GM18508 (cell line): Measurements from ENCODE around the gene SLC50A1.

ENCODE experiments used
- ATAC-seq: cut with Tn5 transposase; IDR thresholded peaks from one replicate; pipeline ENCODE4 v1.9.1; 2021; ENCODE audit warnings: moderate number of reproducible peaks; ENCODE audit not compliant: insufficient read depth, unreplicated experiment

The SLC50A1 gene

DNA sequence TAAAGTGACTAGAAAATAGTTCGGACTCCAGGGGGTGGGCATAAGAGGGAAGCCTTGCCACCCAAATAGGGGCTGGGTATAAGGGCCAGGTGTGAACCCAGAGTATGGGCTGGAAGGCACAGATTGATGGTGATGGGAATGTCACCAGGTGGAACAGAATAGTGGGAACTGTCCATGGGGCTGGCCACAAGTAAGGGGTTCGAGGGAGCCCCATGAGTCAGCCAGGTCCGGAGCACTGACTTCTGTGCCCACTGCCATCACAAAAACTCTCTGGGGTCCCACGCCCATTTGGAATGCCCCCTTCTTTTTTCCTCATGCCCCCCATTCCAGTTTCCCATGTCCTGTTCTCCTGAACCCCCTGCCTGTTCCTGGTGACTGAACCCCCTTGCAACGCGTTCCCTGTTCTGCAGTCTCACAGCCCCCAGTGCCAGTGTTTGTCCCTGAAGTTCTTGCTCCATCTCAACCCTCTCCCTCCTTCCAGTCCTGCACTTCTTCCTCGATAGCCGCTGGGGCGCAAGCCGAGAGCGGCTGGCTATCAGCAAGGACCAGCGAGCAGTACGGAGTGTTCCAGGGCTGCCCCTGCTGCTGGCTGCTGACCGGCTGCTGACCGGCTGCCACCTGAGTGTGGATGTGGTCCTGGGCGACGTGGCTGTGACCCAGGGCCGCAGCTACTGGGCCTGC, 45.9 kb downstream of the SLC50A1 start:
- no peak for ATAC-seq

DNA sequence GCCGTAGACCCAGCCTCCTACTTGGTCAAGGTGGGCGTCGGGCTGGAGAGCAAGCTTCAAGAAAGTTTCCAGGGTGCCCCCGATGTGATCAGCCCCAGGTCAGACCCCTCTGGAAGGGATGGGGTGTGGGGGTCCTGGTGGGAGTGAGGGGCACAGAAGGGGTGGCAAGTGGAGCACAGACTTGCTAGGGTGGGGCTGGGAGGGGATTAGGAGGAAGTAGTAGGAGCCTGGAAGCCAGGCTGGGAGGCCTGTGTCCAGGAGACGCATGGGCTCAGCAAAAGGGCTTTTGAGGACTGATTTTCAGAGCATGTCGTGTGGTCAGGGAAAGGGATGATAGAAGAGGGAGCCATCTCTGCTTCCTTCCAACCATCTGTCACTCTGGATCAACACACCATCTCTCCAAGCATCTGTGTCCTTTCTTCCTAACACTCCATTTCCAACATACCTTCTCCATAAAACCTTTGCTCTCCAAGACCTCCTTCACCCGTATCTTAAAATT, 46.4 kb downstream of the SLC50A1 start:
- no peak for ATAC-seq

DNA sequence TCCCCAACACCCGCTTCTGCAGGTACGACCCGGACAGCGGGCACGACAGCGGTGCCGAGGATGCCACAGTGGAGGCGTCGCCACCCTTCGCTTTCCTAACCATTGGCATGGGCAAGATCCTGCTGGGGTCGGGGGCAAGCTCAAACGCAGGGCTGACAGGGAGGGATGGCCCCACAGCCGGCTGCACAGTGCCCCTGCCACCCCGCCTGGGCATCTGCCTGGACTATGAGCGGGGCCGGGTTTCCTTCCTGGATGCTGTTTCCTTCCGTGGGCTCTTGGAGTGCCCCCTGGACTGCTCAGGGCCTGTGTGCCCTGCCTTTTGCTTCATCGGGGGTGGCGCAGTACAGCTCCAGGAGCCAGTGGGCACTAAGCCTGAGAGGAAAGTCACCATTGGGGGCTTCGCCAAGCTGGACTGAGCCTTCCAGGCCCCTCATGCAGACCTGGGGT, 48.1 kb downstream of the SLC50A1 start:
- no peak for ATAC-seq

DNA sequence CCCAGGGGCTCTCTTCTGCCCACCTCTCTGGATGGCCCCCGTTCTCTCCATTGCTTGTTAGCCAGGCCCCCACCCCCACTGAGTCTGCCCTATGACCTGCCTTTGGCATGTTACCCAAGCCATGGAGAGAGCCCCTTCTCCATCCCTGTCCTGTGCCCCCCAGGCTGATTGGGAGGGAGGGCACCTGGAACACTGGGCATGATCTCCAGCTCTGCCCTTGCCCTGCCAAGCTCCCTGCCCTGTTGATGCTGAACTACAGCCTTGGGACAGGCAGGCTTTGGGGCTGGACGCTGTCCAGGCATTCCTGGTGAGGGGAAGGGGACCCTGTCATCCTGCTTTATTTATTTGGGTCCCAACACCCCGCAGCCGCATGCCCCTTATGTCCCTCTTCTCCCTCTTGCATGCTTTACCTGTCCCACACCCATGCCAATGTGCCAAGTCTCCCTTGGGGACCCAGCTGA, 48.7 kb downstream of the SLC50A1 start:
- ATAC-seq, result no peak

DNA sequence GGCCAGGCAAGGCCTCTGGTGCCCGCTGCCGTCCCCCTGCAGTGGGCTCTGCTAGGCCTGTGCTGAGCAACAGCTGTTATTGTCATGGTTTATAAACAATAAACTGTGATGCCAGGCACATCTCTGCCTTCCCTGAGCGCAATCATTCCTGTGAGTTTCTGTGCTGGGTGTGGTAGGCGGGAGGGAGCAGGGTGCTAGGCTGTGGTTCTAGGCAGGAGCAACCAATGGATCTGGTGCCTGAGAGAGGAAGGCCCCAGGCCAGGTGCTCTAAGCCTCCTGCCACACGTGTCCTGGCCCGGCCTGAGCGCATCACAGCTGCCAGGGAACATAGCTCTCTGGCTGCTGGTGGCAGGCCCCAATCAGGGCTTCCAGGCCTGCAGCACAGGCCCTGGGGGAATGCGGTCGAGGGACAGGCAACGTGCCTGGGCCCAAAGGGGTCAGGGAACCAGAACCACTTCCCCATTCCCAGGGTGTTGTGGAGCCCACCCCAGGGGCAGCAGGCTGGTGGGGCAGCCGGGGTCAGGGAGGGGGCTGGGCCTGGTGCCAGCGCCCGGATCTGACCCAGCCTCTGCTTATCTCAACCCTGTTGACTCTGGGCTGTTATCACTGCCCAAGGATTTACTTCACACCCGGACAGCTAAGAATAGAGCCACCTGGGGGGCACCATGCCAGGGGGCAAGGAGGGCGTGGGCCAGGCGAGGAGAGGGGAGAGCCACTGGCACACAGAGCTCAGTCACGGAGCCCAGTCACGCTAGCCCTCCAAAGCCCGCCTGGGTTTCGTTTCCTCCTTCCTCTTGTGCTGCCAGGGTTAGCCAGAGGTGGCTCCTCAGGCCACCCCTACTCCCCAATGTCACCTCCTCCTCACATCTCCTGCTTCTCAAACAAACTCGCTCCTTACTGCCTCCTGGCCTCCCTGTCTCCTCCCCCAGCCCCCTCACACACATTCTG, 49.5 kb downstream of the SLC50A1 start:
- no peak for ATAC-seq

DNA sequence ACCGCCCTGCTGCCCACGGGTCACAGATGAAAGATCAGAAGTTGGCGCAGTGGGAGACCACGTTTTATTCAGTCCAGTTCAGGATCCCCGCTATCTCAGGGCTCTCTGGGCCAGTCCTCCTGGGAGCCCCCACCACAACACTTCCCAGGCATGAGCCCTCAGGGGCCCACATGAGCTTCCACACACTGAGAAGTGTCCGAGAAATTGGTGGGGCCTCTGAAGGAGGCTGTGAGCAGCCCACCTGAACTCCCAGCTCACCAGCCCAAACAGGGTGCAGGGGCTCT, 50.1 kb downstream of the SLC50A1 start:
- ATAC-seq, result no peak

- ATAC-seq, result no peak
These were observed 50.6 kb downstream of the SLC50A1 start for GRCh38 chr1:155186067-155186793.

DNA sequence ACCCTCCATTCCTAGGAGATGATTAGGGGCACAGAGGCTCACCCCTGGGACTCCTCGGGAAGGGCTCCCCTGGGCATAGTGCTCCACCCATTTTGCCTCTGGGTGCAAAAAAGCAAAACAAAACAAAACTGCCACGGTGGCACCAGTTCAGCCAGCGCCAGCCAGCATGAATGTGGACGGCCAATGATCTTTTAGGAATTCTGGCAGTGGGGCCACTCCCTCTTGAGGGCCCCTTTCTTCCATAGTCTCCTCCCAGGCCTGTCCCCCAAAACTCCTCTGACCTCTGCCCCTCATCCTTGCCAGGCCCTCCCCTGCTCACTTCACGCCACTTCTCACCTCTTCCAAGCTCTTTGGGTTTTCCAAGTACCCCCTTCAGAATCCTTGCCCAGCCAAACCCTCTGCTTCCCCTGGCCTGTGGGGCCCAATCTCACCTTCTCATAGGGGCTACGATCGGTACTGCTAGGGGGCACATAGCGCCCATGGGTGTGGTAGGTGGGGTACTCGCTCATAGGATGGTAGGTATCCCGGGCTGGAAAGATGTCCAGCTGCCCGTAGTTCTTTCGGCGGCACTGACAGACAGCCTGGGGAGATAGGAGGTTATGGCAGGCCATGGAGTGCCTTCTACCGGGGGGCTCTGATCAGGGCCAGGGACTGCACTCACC, 51.3 kb downstream of the SLC50A1 start:
- no peak for ATAC-seq

DNA sequence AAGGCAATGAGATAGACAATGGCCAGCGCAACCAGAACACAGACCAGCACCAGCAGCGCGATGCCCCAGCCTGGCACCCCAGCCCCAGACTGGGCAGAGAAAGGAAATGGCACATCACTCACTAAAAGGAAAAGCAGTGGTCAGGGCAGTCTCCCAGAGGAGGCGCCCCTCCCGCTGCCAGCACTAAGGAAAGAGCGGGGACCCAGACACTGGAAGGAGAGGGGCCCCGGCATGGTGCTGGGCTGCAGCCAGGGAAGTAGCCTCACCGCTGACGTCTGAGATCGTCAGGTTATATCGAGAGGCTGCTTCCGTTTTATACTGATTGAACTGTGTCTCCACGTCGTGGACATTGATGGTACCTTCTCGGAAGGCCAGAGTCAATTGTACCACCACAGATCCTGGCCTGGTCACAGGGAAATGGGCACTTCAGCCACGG, 51.8 kb downstream of the SLC50A1 start:
- no peak for ATAC-seq

DNA sequence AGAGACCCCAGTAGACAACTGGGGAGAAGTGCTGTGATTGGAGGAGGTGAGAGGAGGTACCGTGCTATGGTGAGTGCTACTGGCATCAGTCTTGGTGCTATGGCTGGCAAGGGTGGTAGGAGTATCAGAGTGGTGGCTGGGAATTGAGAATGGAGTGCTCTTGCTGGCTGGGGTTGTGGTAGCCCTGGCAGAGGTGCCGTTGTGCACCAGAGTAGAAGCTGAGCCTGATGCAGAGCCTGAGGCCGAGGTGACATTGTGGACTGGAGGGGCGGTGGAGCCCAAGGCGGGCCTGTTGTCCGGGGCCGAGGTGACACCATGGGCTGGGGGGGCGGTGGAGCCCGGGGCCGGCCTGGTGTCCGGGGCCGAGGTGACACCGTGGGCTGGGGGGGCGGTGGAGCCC, 52.6 kb downstream of the SLC50A1 start:
- no peak for ATAC-seq
